Karpas-422 (cell line): ENCODE measurements around the gene GAS2L1. TPM values are rescaled to one million over a fixed set of nuclear protein-coding genes. Genes with fewer than 3 reads are reported as not detected.

Source experiments
- DNase-seq: peaks from one replicate; pipeline ENCODE4 v3.0.0-alpha.2; 2015
- H2AFZ ChIP-seq: fragments of 200-600 bp; sonication (generic); 2 replicates; pipeline ENCODE4 v1.6.1; 2014; ENCODE audit warnings: antibody characterized with exemption, low read length, mixed read lengths
- H3K27ac ChIP-seq: fragments of 200-600 bp; sonication (generic); 2 replicates; pipeline ENCODE4 v1.5.1; 2014; ENCODE audit warnings: mild to moderate bottlenecking, low read length, moderate library complexity
- H3K27me3 ChIP-seq: fragments of 200-600 bp; sonication (generic); 2 replicates; pipeline ENCODE4 v1.6.1; 2014; ENCODE audit warnings: low read length, mixed read lengths
- H3K36me3 ChIP-seq: fragments of 200-600 bp; sonication (generic); 2 replicates; pipeline ENCODE4 v1.6.1; 2014; ENCODE audit warnings: low read length, mixed read lengths; ENCODE audit not compliant: insufficient read depth
- H3K4me1 ChIP-seq: fragments of 200-600 bp; sonication (generic); 2 replicates; pipeline ENCODE4 v1.6.1; 2014; ENCODE audit warnings: mild to moderate bottlenecking, low read length, mixed read lengths
- H3K4me2 ChIP-seq: fragments of 200-600 bp; sonication (generic); 2 replicates; pipeline ENCODE4 v1.6.1; 2014; ENCODE audit warnings: low read length, low read depth, mild to moderate bottlenecking; ENCODE audit not compliant: poor library complexity, severe bottlenecking
- H3K4me3 ChIP-seq: fragments of 200-600 bp; sonication (generic); 2 replicates; pipeline ENCODE4 v1.5.1; 2014; ENCODE audit warnings: mild to moderate bottlenecking, antibody characterized with exemption, low read length, mixed read lengths
- H3K79me2 ChIP-seq: fragments of 200-600 bp; sonication (generic); 2 replicates; pipeline ENCODE4 v1.6.1; 2014; ENCODE audit warnings: mild to moderate bottlenecking, low read length, mixed read lengths
- H3K9ac ChIP-seq: fragments of 200-600 bp; sonication (generic); 2 replicates; pipeline ENCODE4 v1.6.0; 2014; ENCODE audit warnings: low read length
- H3K9me2 ChIP-seq: fragments of 200-600 bp; sonication (generic), shearing (Covaris generic); replicated peaks from 2 replicates; pipeline ENCODE4 v1.6.0; 2014; ENCODE audit warnings: mild to moderate bottlenecking, low read length, moderate library complexity; ENCODE audit not compliant: insufficient read depth
- H3K9me3 ChIP-seq: fragments of 300-700, 200-600 bp; sonication (generic); 2 replicates; pipeline ENCODE4 v1.6.1; 2014; ENCODE audit warnings: low read length, mixed read lengths
- H4K20me1 ChIP-seq: fragments of 200-600 bp; sonication (generic); 2 replicates; pipeline ENCODE4 v1.6.1; 2014; ENCODE audit warnings: mild to moderate bottlenecking, antibody characterized with exemption, low read length, low read depth; ENCODE audit not compliant: insufficient read depth
- total RNA-seq: library from RNA; depleted of rRNA; stranded (reverse); fragments of >200 nt; shearing (Covaris generic); gene quantifications from 2 replicates; pipeline ENCODE4 v1.2.3, GENCODE V29; 2014; ENCODE audit warnings: low replicate concordance

The GAS2L1 gene
- total RNA-seq, 1 experiment from 2014 or later, result not detected

DNA sequence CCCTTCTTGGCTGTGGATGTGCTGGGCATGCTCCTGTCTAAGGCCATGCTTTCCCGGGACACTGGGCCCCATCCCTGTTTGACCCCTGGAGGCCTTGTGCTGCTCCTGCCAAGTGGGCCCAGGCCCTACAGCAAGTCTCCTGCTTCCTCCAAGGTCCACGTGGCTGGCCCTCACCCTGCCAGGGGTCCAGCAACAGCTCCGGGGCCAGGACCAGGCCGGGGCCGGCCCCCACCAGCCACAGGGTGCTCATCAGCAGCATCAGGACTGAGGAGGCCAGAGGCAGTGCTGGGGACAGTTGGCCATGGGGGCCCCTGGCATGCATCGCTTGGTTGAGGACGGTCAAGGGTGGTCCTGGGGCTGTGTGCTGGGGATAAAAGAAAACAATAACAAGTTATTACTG lies 41.1 kb upstream of the GAS2L1 start:
- H3K36me3 ChIP-seq, result peaks cover 13% of the 10 kb centered on the region; the same call in 1 of the 2 replicates
- no peaks in the 10 kb centered on the region for H3K9me3 ChIP-seq
- peaks cover 44% of the 10 kb centered on the region for H3K79me2 ChIP-seq

GRCh38 chr22:29265929-29266328 lies 40.5 kb upstream of the GAS2L1 start:
- no peaks in the 10 kb centered on the region for H3K9me2 ChIP-seq
- H3K4me3 ChIP-seq, result peak overlapping the region; percentile 93
- DNase-seq, result no peak
- peaks cover 20% of the 10 kb centered on the region; the same call in 1 of the 2 replicates for H3K36me3 ChIP-seq
- H3K27ac ChIP-seq, result no peak overlapping the region
- H3K79me2 ChIP-seq, result peaks cover 50% of the 10 kb centered on the region
- H3K9ac ChIP-seq, result peak overlapping the region; percentile 98; the same call in 1 of the 2 replicates
- peaks cover 21% of the 10 kb centered on the region for H4K20me1 ChIP-seq
- no peak overlapping the region for H2AFZ ChIP-seq
- H3K4me2 ChIP-seq, result peak overlapping the region; percentile 90
- no peaks in the 10 kb centered on the region for H3K9me3 ChIP-seq
- peaks cover 29% of the 10 kb centered on the region for H3K4me1 ChIP-seq
- no peaks in the 10 kb centered on the region for H3K27me3 ChIP-seq

More for the DNA sequence above, 41.1 kb upstream of the GAS2L1 start:
- H3K4me3 ChIP-seq, result no peak overlapping the region
- no peaks in the 10 kb centered on the region for H3K9me2 ChIP-seq
- no peaks in the 10 kb centered on the region for H3K27me3 ChIP-seq
- H4K20me1 ChIP-seq, result peaks cover 14% of the 10 kb centered on the region
- H2AFZ ChIP-seq, result no peak overlapping the region
- H3K4me1 ChIP-seq, result peaks cover 23% of the 10 kb centered on the region
- no peak overlapping the region for H3K4me2 ChIP-seq
- no peak for DNase-seq
- no peak overlapping the region for H3K9ac ChIP-seq
- H3K27ac ChIP-seq, result no peak overlapping the region

DNA sequence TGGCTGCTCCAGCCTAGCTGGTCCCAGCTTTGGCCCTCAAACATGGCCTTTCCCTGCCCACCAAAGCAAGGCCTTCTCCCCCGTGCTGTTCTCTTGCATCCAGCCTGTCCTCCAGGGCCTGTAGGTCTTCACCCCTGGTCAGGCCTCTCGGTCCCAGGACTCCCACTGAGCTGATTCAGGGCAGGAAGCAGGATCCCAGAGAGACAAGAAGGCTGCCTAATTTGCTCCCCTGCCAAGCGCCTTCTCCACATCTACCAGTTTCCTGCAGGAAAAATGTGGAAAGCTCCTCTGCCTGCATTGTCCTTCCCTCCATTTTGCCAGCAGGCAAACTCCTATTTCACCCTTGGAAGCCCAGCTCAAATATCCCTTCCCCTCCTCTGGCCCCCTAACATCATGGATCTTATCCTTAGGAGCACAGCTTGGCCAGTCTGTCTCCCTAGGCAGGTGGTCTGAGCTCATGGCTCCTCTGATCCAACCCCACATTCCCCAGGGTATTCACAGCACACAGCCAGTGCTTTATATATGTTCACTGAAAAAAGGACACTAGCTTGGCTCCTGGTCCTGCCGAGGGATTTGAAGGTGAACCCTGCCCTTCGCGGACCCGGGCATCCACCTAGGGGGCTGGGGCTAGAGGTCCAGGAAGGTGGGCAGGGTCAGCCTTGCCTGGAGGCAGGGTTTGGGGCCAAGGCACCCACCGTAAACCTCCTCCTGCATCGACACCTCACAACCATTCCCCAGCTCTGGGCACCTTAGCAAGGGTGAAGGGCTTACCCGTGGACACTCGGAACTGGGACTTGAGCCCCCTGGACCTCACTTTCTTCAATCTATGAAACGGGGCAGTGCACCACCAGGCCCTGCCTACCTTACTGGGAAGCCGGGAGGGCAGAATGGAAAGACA lies 39.6 kb upstream of the GAS2L1 start:
- peak overlapping the region; percentile 91; the same call in 1 of the 2 replicates for H3K27ac ChIP-seq
- peaks cover 28% of the 10 kb centered on the region; the same call in 1 of the 2 replicates for H3K36me3 ChIP-seq
- H2AFZ ChIP-seq, result peak overlapping the region; percentile 99; the same call in 1 of the 2 replicates

GRCh38 chr22:29267462-29267857 lies 39.0 kb upstream of the GAS2L1 start:
- Histone ChIP-seq H3K4me2 (peak overlapping the region; percentile 90), H3K9me3 (no peaks in the 10 kb centered on the region), H3K4me1 (peaks cover 38% of the 10 kb centered on the region), H3K4me3 (peak overlapping the region; percentile 93), H3K79me2 (peaks cover 65% of the 10 kb centered on the region), H3K36me3 (peaks cover 35% of the 10 kb centered on the region; the same call in 1 of the 2 replicates), H4K20me1 (peaks cover 36% of the 10 kb centered on the region), H3K27me3 (no peaks in the 10 kb centered on the region), H3K27ac (peak overlapping the region; percentile 91), H3K9ac (peak overlapping the region; percentile 98), H2AFZ (peak overlapping the region; percentile 99; the same call in 1 of the 2 replicates), H3K9me2 (no peaks in the 10 kb centered on the region)
- no peak for DNase-seq

More for the DNA sequence above, 39.6 kb upstream of the GAS2L1 start:
- no peaks in the 10 kb centered on the region for H3K27me3 ChIP-seq
- H3K4me2 ChIP-seq, result peak overlapping the region; percentile 90
- DNase-seq, result no peak
- peak overlapping the region; percentile 98 for H3K9ac ChIP-seq
- peaks cover 29% of the 10 kb centered on the region for H4K20me1 ChIP-seq
- H3K9me2 ChIP-seq, result no peaks in the 10 kb centered on the region
- peaks cover 38% of the 10 kb centered on the region for H3K4me1 ChIP-seq
- H3K79me2 ChIP-seq, result peaks cover 59% of the 10 kb centered on the region
- H3K4me3 ChIP-seq, result peak overlapping the region; percentile 93
- H3K9me3 ChIP-seq, result no peaks in the 10 kb centered on the region

GRCh38 chr22:29267858-29268510 lies 38.5 kb upstream of the GAS2L1 start, which contains the start of the genes EWSR1 and RHBDD3:
TSS of gene EWSR1 (plus strand) at chr22:29268268. CDS start at chr22:29268337, 69 bp downstream.
TSS of gene RHBDD3 (minus strand) at chr22:29267981. CDS start at chr22:29265626, 2,355 bp downstream.
- peaks cover 40% of the 10 kb centered on the region for H3K36me3 ChIP-seq

DNA sequence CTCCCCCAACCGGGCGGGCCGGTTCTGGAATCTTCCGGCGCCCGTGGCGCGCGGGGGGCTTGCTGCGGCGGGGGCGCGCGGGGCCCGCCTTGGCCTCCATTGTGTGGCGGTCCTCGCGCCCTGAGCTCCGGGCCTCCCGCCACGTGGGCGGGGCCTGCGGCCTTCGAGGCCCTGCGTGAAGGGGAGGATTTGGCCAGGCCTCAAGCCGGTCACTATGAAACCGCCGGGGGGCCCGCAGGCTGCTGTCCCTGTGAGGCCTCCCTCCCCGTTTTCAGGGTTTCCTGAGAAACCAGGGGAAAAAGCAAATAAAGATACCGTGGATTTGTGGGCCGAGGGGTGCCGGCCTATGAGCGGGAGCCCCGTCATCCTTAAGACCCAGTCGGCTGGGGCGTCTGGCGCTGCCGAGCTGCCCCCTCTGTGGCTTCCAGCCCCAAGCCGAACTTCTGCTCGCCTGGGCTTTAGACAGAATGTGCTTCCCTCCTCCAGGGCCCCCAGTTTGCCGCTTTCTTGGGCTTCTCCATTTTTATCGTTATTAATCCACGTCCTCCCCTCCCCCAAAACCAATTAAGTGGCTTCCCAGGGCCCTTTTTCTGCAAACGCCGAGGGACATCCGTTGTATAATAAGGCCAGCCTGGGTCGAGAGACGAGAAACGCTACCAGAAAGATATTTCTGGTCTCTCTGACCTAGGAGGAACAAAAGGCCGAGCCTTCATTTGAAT lies 37.8 kb upstream of the GAS2L1 start:
- Histone ChIP-seq H3K27me3 (no peaks in the 10 kb centered on the region), H2AFZ (no peak overlapping the region), H4K20me1 (peaks cover 48% of the 10 kb centered on the region), H3K4me3 (peak overlapping the region; percentile 93), H3K36me3 (peaks cover 47% of the 10 kb centered on the region), H3K79me2 (peaks cover 77% of the 10 kb centered on the region), H3K4me2 (peak overlapping the region; percentile 90), H3K27ac (peak overlapping the region; percentile 91), H3K9me3 (no peaks in the 10 kb centered on the region), H3K9me2 (no peaks in the 10 kb centered on the region), H3K9ac (peak overlapping the region; percentile 98), H3K4me1 (peaks cover 38% of the 10 kb centered on the region)
- DNase-seq, result peak; percentile 70

More at GRCh38 chr22:29267858-29268510, 38.5 kb upstream of the GAS2L1 start, which contains the start of the genes EWSR1 and RHBDD3:
- Histone ChIP-seq H3K4me1 (peaks cover 38% of the 10 kb centered on the region), H3K27ac (peak within 1 kb of the TSS; percentile 91), H2AFZ (peak within 1 kb of the TSS; percentile 99; the same call in 1 of the 2 replicates), H3K4me2 (peak within 1 kb of the TSS; percentile 90), H3K79me2 (peaks cover 71% of the 10 kb centered on the region), H4K20me1 (peaks cover 41% of the 10 kb centered on the region), H3K9me2 (no peaks in the 10 kb centered on the region), H3K27me3 (no peaks in the 10 kb centered on the region), H3K9ac (peak within 1 kb of the TSS; percentile 98), H3K4me3 (peak within 1 kb of the TSS; percentile 93), H3K9me3 (no peaks in the 10 kb centered on the region)
- DNase-seq, result peak; percentile 98

DNA sequence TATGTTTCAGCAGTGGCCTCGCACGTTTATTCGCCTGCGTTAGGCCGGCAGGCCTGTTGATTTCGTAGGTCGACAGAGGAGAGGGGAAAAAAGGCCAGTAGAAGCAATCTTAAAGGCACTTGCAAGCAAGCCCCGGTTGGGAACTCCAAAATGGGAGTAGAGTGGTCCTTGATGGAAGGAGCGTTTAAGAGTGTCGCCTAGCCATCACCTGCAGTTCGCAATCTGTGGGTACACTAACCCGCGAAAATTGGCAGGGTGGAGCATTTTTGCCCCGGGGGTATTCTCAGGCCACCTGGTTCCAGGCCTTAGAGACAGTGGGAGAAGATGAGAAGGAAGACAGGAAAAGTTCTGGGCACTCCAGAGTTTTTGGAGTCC lies 37.2 kb upstream of the GAS2L1 start:
- H3K4me1 ChIP-seq, result peaks cover 38% of the 10 kb centered on the region
- H2AFZ ChIP-seq, result no peak overlapping the region
- H4K20me1 ChIP-seq, result peaks cover 53% of the 10 kb centered on the region

More for the DNA sequence above, 37.2 kb upstream of the GAS2L1 start:
- no peaks in the 10 kb centered on the region for H3K9me3 ChIP-seq
- no peaks in the 10 kb centered on the region for H3K9me2 ChIP-seq
- peaks cover 52% of the 10 kb centered on the region for H3K36me3 ChIP-seq
- peak overlapping the region; percentile 93 for H3K4me3 ChIP-seq
- peak overlapping the region; percentile 91 for H3K27ac ChIP-seq
- no peak for DNase-seq
- H3K79me2 ChIP-seq, result peaks cover 83% of the 10 kb centered on the region
- H3K4me2 ChIP-seq, result peak overlapping the region; percentile 90
- H3K9ac ChIP-seq, result peak overlapping the region; percentile 98
- H3K27me3 ChIP-seq, result no peaks in the 10 kb centered on the region
